Measurements from ENCODE around the gene NANOGP8. TPM values are rescaled to one million over a fixed set of nuclear protein-coding genes. Genes with fewer than 3 reads are reported as not detected.
A peak's percentile ranks its signal among the peaks of the same experiment; 100 is the strongest.

Gene NANOGP8
- total and polyA plus RNA-seq, 2 experiments from 2014 or later, result not detected

- H3F3A ChIP-seq (ENCODE audit: insufficient read depth), result no peaks in the 10 kb centered on the region
- no peak overlapping the region for H2AFZ ChIP-seq
- H3K4me1 ChIP-seq (ENCODE audit: insufficient read depth), result peaks cover 11% of the 10 kb centered on the region; the same call in 1 of the 2 replicates
- H3K9me3 ChIP-seq (ENCODE audit: low read depth), result no peaks in the 10 kb centered on the region
- no peak overlapping the region for H3K4me2 ChIP-seq (ENCODE audit: unreplicated experiment)
- no peak overlapping the region for H3K4me3 ChIP-seq
- no peak overlapping the region for H3K9ac ChIP-seq
- H3K79me2 ChIP-seq (ENCODE audit: insufficient read depth), result no peaks in the 10 kb centered on the region
- WGBS, 2 experiments (ENCODE audit: low coverage in 1 of 2, low lambda C conversion rate in 2 of 2, missing lambda C conversion rate in 2 of 2), result 89% methylated on average over 29 to 33 of the region's 33 CpGs
- H3K9me2 ChIP-seq (ENCODE audit: insufficient read depth), result no peaks in the 10 kb centered on the region; the same call in 1 of the 2 replicates
- no peak for DNase-seq
- H4K20me1 ChIP-seq (ENCODE audit: insufficient read depth), result no peaks in the 10 kb centered on the region
- no peak for TF ChIP-seq EZH2 (IDR thresholded peaks at IDR 0.05; ENCODE audit: insufficient read depth, poor library complexity, severe bottlenecking)
- TF ChIP-seq EZH2phosphoT487 (IDR thresholded peaks at IDR 0.05; ENCODE audit: insufficient read depth, low read depth), result no peak
- H3K27me3 ChIP-seq (replicated peaks; ENCODE audit: insufficient read depth), result no peaks in the 10 kb centered on the region
- no peak overlapping the region for H3K27ac ChIP-seq
- no peaks in the 10 kb centered on the region for H3K36me3 ChIP-seq (ENCODE audit: low read depth)
- in situ Hi-C loops (cut with MboI), result no loop called here
Observed at GRCh38 chr15:35092846-35093245, 7.8 kb upstream of the NANOGP8 start.

- Histone ChIP-seq H3K79me2 (ENCODE audit: insufficient read depth) (no peaks in the 10 kb centered on the region), H3K9ac (no peak overlapping the region), H3K36me3 (ENCODE audit: low read depth) (no peaks in the 10 kb centered on the region), H3K4me3 (no peak overlapping the region), H3K4me1 (ENCODE audit: insufficient read depth) (peaks cover 11% of the 10 kb centered on the region; the same call in 1 of the 2 replicates), H4K20me1 (ENCODE audit: insufficient read depth) (no peaks in the 10 kb centered on the region), H3K9me2 (ENCODE audit: insufficient read depth) (no peaks in the 10 kb centered on the region; the same call in 1 of the 2 replicates), H3F3A (ENCODE audit: insufficient read depth) (no peaks in the 10 kb centered on the region), H3K27ac (no peak overlapping the region), H2AFZ (no peak overlapping the region), H3K9me3 (ENCODE audit: low read depth) (no peaks in the 10 kb centered on the region), H3K4me2 (ENCODE audit: unreplicated experiment) (no peak overlapping the region), H3K27me3 (replicated peaks; ENCODE audit: insufficient read depth) (no peaks in the 10 kb centered on the region)
- DNase-seq, result no peak
- WGBS, 2 experiments (ENCODE audit: low coverage in 1 of 2, low lambda C conversion rate in 2 of 2, missing lambda C conversion rate in 2 of 2), result 90 to 93% methylated on average over 18 of the region's 18 CpGs
- TF ChIP-seq EZH2phosphoT487 (IDR thresholded peaks at IDR 0.05; ENCODE audit: insufficient read depth, low read depth) (no peak), EZH2 (IDR thresholded peaks at IDR 0.05; ENCODE audit: insufficient read depth, poor library complexity, severe bottlenecking) (no peak)
- in situ Hi-C loops (cut with MboI), result no loop called here
Observed at GRCh38 chr15:35092311-35092710, 7.2 kb upstream of the NANOGP8 start.

GRCh38 chr15:35090104-35090807, 5.2 kb upstream of the NANOGP8 start:
- no peak overlapping the region for H3K4me3 ChIP-seq
- 91 to 100% methylated on average over 1 of the region's 1 CpG for WGBS, 2 experiments (ENCODE audit: low coverage in 1 of 2, low lambda C conversion rate in 2 of 2, missing lambda C conversion rate in 2 of 2)
- in situ Hi-C loops (cut with MboI), result no loop called here
- H3K27ac ChIP-seq, result no peak overlapping the region
- H3K4me1 ChIP-seq (ENCODE audit: insufficient read depth), result peaks cover 11% of the 10 kb centered on the region; the same call in 1 of the 2 replicates
- H3K9me3 ChIP-seq (ENCODE audit: low read depth), result no peaks in the 10 kb centered on the region
- H2AFZ ChIP-seq, result no peak overlapping the region
- H3K36me3 ChIP-seq (ENCODE audit: low read depth), result no peaks in the 10 kb centered on the region
- no peaks in the 10 kb centered on the region; the same call in 1 of the 2 replicates for H3K9me2 ChIP-seq (ENCODE audit: insufficient read depth)
- H3K79me2 ChIP-seq (ENCODE audit: insufficient read depth), result no peaks in the 10 kb centered on the region
- no peak for DNase-seq
- no peak overlapping the region for H3K9ac ChIP-seq
- TF ChIP-seq EZH2 (IDR thresholded peaks at IDR 0.05; ENCODE audit: insufficient read depth, poor library complexity, severe bottlenecking), result no peak
- no peak for TF ChIP-seq EZH2phosphoT487 (IDR thresholded peaks at IDR 0.05; ENCODE audit: insufficient read depth, low read depth)
- no peaks in the 10 kb centered on the region for H3K27me3 ChIP-seq (replicated peaks; ENCODE audit: insufficient read depth)
- no peaks in the 10 kb centered on the region for H4K20me1 ChIP-seq (ENCODE audit: insufficient read depth)
- no peaks in the 10 kb centered on the region for H3F3A ChIP-seq (ENCODE audit: insufficient read depth)
- no peak overlapping the region for H3K4me2 ChIP-seq (ENCODE audit: unreplicated experiment)

GRCh38 chr15:35089551-35089950, 4.5 kb upstream of the NANOGP8 start:
- 26 to 40% methylated on average over 2 of the region's 2 CpGs for WGBS, 2 experiments (ENCODE audit: low coverage in 1 of 2, low lambda C conversion rate in 2 of 2, missing lambda C conversion rate in 2 of 2)
- Histone ChIP-seq H3K4me2 (ENCODE audit: unreplicated experiment) (peak overlapping the region; percentile 12), H3K9me3 (ENCODE audit: low read depth) (no peaks in the 10 kb centered on the region), H3F3A (ENCODE audit: insufficient read depth) (no peaks in the 10 kb centered on the region), H3K27ac (no peak overlapping the region), H3K79me2 (ENCODE audit: insufficient read depth) (no peaks in the 10 kb centered on the region), H3K27me3 (replicated peaks; ENCODE audit: insufficient read depth) (no peaks in the 10 kb centered on the region), H3K9me2 (ENCODE audit: insufficient read depth) (no peaks in the 10 kb centered on the region; the same call in 1 of the 2 replicates), H3K9ac (no peak overlapping the region), H2AFZ (no peak overlapping the region), H3K4me3 (no peak overlapping the region), H3K36me3 (ENCODE audit: low read depth) (no peaks in the 10 kb centered on the region), H3K4me1 (ENCODE audit: insufficient read depth) (peaks cover 11% of the 10 kb centered on the region; the same call in 1 of the 2 replicates), H4K20me1 (ENCODE audit: insufficient read depth) (no peaks in the 10 kb centered on the region)
- TF ChIP-seq EZH2 (IDR thresholded peaks at IDR 0.05; ENCODE audit: insufficient read depth, poor library complexity, severe bottlenecking), result no peak
- no peak for TF ChIP-seq EZH2phosphoT487 (IDR thresholded peaks at IDR 0.05; ENCODE audit: insufficient read depth, low read depth)
- no peak for DNase-seq
- in situ Hi-C loops (cut with MboI), result no loop called here

Data from GM23248 (cell line).